ENCODE data around the gene TBC1D19. TPM values are rescaled to one million over a fixed set of nuclear protein-coding genes. Genes with fewer than 3 reads are reported as not detected.

The TBC1D19 gene
- total and polyA plus RNA-seq, 2 donors (not counting 1 experiment from before 2014, with no cell fraction given), result 1.8 to 11.0 TPM

DNA sequence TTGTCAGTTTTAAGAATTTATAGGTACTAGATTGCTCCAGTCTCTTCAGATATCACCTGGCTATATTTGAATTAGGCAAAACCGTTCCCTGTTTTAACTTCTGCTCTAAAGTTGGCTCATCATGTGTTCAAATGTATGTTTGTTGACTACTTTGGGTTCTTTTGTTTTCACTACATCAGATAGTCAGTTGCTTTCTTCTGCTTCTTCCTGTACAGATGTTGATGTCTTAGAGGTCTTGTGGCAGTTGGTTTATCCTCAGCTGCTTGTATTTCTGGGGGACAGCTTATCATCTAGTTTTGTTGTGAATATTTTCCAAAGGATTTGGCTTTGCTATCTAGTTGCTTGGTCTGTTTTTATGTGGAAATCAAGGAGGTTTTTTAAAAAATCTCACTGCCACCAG lies 28.0 kb downstream of the TBC1D19 start:
- no peak overlapping the region for H3K4me3 ChIP-seq (ENCODE audit: control extremely low read depth in 1 of 5, extremely low read depth in 1 of 5, insufficient read depth in 1 of 5, low read depth in 2 of 5, low read length in 4 of 5)
- no peak overlapping the region for H3K9ac ChIP-seq (ENCODE audit: low read length)
- TF ChIP-seq, protein P1, sequence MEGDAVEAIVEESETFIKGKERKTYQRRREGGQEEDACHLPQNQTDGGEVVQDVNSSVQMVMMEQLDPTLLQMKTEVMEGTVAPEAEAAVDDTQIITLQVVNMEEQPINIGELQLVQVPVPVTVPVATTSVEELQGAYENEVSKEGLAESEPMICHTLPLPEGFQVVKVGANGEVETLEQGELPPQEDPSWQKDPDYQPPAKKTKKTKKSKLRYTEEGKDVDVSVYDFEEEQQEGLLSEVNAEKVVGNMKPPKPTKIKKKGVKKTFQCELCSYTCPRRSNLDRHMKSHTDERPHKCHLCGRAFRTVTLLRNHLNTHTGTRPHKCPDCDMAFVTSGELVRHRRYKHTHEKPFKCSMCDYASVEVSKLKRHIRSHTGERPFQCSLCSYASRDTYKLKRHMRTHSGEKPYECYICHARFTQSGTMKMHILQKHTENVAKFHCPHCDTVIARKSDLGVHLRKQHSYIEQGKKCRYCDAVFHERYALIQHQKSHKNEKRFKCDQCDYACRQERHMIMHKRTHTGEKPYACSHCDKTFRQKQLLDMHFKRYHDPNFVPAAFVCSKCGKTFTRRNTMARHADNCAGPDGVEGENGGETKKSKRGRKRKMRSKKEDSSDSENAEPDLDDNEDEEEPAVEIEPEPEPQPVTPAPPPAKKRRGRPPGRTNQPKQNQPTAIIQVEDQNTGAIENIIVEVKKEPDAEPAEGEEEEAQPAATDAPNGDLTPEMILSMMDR (IDR thresholded peaks at IDR 0.05), result no peak
- no peak for TF ChIP-seq EZH2 (IDR thresholded peaks at IDR 0.05; ENCODE audit: borderline replicate concordance, insufficient read depth, low read depth, low read length, poor library complexity, severe bottlenecking)
- no peaks in the 10 kb centered on the region for H3K27me3 ChIP-seq (replicated peaks in 1 of 4; ENCODE audit: control extremely low read depth in 1 of 4, control insufficient read depth in 3 of 4, insufficient read depth in 4 of 4, low read length in 3 of 4)
- Mint-ChIP-seq H3K4me1 (peaks cover 9% of the 10 kb centered on the region), H3K27me3 (no peaks in the 10 kb centered on the region), H3K4me3 (no peak overlapping the region), H3K27ac (no peak overlapping the region), H3K9me3 (ENCODE audit: insufficient read depth) (peaks cover 2% of the 10 kb centered on the region)
- POLR2A ChIA-PET, result interaction anchor here (1.0 kb wide), 1 partner anchor 27 kb away, joined by 3 read pairs; no protein-coding TSS in a partner anchor
- ATAC-seq (ENCODE audit: low read depth), result no peak
- no peak overlapping the region for H2AFZ ChIP-seq (ENCODE audit: insufficient read depth, low read depth, low read length, poor library complexity, severe bottlenecking)
- no peaks in the 10 kb centered on the region for H4K20me1 ChIP-seq (ENCODE audit: control insufficient read depth, insufficient read depth, low read length, poor library complexity, severe bottlenecking)
- no peak overlapping the region for H3K27ac ChIP-seq (ENCODE audit: low read length in 2 of 2)
- no peaks in the 10 kb centered on the region for H3K9me3 ChIP-seq (ENCODE audit: control extremely low read depth in 1 of 3, control insufficient read depth in 2 of 3, insufficient read depth in 1 of 3, low read length in 2 of 3)
- CTCF ChIA-PET, result no interaction called here
- intact Hi-C loops (cut with micrococcal nuclease), result no loop called here
- H3K4me1 ChIP-seq (ENCODE audit: control insufficient read depth in 2 of 2, insufficient read depth in 2 of 2, low read length in 2 of 2), result no peaks in the 10 kb centered on the region
- no peak overlapping the region for H3K4me2 ChIP-seq (replicated peaks; ENCODE audit: low read depth, low read length, poor library complexity, severe bottlenecking)
- WGBS (ENCODE audit: insufficient coverage), result no CpG with 5 or more reads among the region's 1 CpG
- H3K36me3 ChIP-seq (replicated peaks in 1 of 2; ENCODE audit: control extremely low read depth in 1 of 2, control insufficient read depth in 1 of 2, extremely low read depth in 1 of 2, insufficient read depth in 2 of 2, low read length in 1 of 2), result no peaks in the 10 kb centered on the region
- H3K79me2 ChIP-seq (ENCODE audit: control insufficient read depth, insufficient read depth, low read length), result no peaks in the 10 kb centered on the region
- DNase-seq, result no peak

DNA sequence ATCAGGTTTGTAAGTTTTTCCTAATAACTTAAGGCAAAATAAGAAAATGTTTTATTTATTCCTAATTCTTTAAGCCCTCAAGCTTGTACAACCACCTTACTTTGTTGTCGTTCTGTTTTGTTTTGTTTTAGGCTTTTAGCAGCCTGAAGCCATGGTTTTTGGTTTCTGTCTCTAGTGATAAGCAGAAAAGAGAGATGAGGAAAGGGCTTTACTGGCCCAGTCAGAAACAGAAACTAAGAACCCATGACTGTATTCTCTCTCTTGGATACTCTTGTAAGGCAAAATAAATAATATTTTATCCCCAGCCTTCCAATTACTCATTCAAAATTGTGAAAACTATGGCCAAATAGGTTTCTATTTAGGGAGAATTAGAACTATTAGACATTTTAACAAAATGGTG lies 29.4 kb downstream of the TBC1D19 start:
- WGBS (ENCODE audit: insufficient coverage), result no CpG with 5 or more reads among the region's 1 CpG
- Mint-ChIP-seq H3K9me3 (ENCODE audit: insufficient read depth) (peaks cover 2% of the 10 kb centered on the region), H3K27me3 (no peaks in the 10 kb centered on the region), H3K27ac (no peak overlapping the region), H3K4me3 (no peak overlapping the region), H3K4me1 (peaks cover 9% of the 10 kb centered on the region)
- Histone ChIP-seq H3K27me3 (replicated peaks in 1 of 4; ENCODE audit: control extremely low read depth in 1 of 4, control insufficient read depth in 3 of 4, insufficient read depth in 4 of 4, low read length in 3 of 4) (no peaks in the 10 kb centered on the region), H4K20me1 (ENCODE audit: control insufficient read depth, insufficient read depth, low read length, poor library complexity, severe bottlenecking) (no peaks in the 10 kb centered on the region), H3K4me2 (replicated peaks; ENCODE audit: low read depth, low read length, poor library complexity, severe bottlenecking) (no peak overlapping the region), H3K9ac (ENCODE audit: low read length) (no peak overlapping the region), H3K9me3 (ENCODE audit: control extremely low read depth in 1 of 3, control insufficient read depth in 2 of 3, insufficient read depth in 1 of 3, low read length in 2 of 3) (no peaks in the 10 kb centered on the region), H3K4me1 (ENCODE audit: control insufficient read depth in 2 of 2, insufficient read depth in 2 of 2, low read length in 2 of 2) (no peaks in the 10 kb centered on the region), H3K79me2 (ENCODE audit: control insufficient read depth, insufficient read depth, low read length) (no peaks in the 10 kb centered on the region), H3K36me3 (replicated peaks in 1 of 2; ENCODE audit: control extremely low read depth in 1 of 2, control insufficient read depth in 1 of 2, extremely low read depth in 1 of 2, insufficient read depth in 2 of 2, low read length in 1 of 2) (peaks cover 0 to 2% of the 10 kb centered on the region in 2 experiments), H3K4me3 (ENCODE audit: control extremely low read depth in 1 of 5, extremely low read depth in 1 of 5, insufficient read depth in 1 of 5, low read depth in 2 of 5, low read length in 4 of 5) (no peak overlapping the region), H3K27ac (ENCODE audit: low read length in 2 of 2) (no peak overlapping the region), H2AFZ (ENCODE audit: insufficient read depth, low read depth, low read length, poor library complexity, severe bottlenecking) (no peak overlapping the region)
- ChIA-PET POLR2A (no interaction called here), CTCF (no interaction called here)
- DNase-seq, result no peak
- intact Hi-C loops (cut with micrococcal nuclease), result no loop called here
- no peak for ATAC-seq (ENCODE audit: low read depth)
- TF ChIP-seq, protein P1 (IDR thresholded peaks at IDR 0.05), result no peak
- TF ChIP-seq EZH2 (IDR thresholded peaks at IDR 0.05; ENCODE audit: borderline replicate concordance, insufficient read depth, low read depth, low read length, poor library complexity, severe bottlenecking), result no peak
